Stimulated activated CD4-positive, alpha-beta T cell treated with anti-CD3 and anti-CD28 coated beads, Interleukin-4, amount 100 ng/mL, for 48 hours (primary cell): ENCODE results near the gene CRB3.

ENCODE experiments used
- DNase-seq, 2 donors: peaks; one replicate each; pipeline ENCODE4 v3.0.0-alpha.2; 2020; ENCODE audit warnings: low read depth in 2 of 2

The CRB3 gene

GRCh38 chr19:6466526-6467248 lies 2.6 kb downstream of the CRB3 start:
- no peak for DNase-seq

- DNase-seq, result no peak
Observed at GRCh38 chr19:6467384-6467783, 3.3 kb downstream of the CRB3 start.

- no peak for DNase-seq
Observed at GRCh38 chr19:6470173-6470572, 6.1 kb downstream of the CRB3 start.

GRCh38 chr19:6471076-6471475 lies 7.0 kb downstream of the CRB3 start:
- DNase-seq, result no peak

GRCh38 chr19:6472713-6473112 lies 8.6 kb downstream of the CRB3 start:
- no peak for DNase-seq

GRCh38 chr19:6473647-6474046 lies 9.6 kb downstream of the CRB3 start:
- DNase-seq, result no peak

GRCh38 chr19:6475321-6476108 lies 11.4 kb downstream of the CRB3 start:
- DNase-seq, result no peak

GRCh38 chr19:6476155-6476895 lies 12.3 kb downstream of the CRB3 start:
- peak; percentile 44 to 79 for DNase-seq

- DNase-seq, result no peak
Observed at GRCh38 chr19:6476896-6477431, 12.9 kb downstream of the CRB3 start.

GRCh38 chr19:6478815-6479214 lies 14.7 kb downstream of the CRB3 start:
- no peak for DNase-seq

- no peak for DNase-seq
Observed at GRCh38 chr19:6479836-6480398, 15.8 kb downstream of the CRB3 start.

GRCh38 chr19:6480848-6481415 lies 16.9 kb downstream of the CRB3 start:
- DNase-seq, result no peak

GRCh38 chr19:6481541-6482342 lies 17.7 kb downstream of the CRB3 start, which contains the start of gene DENND1C:
DENND1C (minus strand) TSS chr19:6481787; CDS start chr19:6481695, 92 bp downstream.
- DNase-seq, result peak; percentile 55 to 58

- DNase-seq, result no peak
Observed at GRCh38 chr19:6482343-6482686, 18.2 kb downstream of the CRB3 start.

GRCh38 chr19:6483235-6483634 lies 19.2 kb downstream of the CRB3 start:
- no peak for DNase-seq

GRCh38 chr19:6484230-6484629 lies 20.2 kb downstream of the CRB3 start:
- DNase-seq, result no peak

GRCh38 chr19:6484831-6485230 lies 20.8 kb downstream of the CRB3 start:
- DNase-seq, result no peak

GRCh38 chr19:6489278-6490061 lies 25.4 kb downstream of the CRB3 start:
- DNase-seq, result no peak

GRCh38 chr19:6490134-6490533 lies 26.1 kb downstream of the CRB3 start:
- no peak for DNase-seq
